NCI-H2196 (cell line): ENCODE measurements around the gene CD244.

Experiments
- DNase-seq: peaks from one replicate; lab custom pipeline; 2025; ENCODE audit not compliant: unreplicated experiment; lab: John Stamatoyannopoulos, UW

Gene CD244

DNA sequence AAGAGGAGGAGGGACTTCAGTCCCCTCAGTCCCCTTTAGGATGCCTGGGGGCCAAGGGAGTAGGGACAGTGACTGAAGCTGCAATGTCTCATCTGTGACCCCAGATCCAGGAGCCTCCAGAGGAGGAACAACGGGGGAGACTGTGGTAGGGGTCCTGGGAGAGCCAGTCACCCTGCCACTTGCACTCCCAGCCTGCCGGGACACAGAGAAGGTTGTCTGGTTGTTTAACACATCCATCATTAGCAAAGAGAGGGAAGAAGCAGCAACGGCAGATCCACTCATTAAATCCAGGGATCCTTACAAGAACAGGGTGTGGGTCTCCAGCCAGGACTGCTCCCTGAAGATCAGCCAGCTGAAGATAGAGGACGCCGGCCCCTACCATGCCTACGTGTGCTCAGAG is 48.4 kb downstream of the CD244 start:
- no peak for DNase-seq

GRCh38 chr1:160813215-160813614 is 49.5 kb downstream of the CD244 start:
- no peak for DNase-seq

DNA sequence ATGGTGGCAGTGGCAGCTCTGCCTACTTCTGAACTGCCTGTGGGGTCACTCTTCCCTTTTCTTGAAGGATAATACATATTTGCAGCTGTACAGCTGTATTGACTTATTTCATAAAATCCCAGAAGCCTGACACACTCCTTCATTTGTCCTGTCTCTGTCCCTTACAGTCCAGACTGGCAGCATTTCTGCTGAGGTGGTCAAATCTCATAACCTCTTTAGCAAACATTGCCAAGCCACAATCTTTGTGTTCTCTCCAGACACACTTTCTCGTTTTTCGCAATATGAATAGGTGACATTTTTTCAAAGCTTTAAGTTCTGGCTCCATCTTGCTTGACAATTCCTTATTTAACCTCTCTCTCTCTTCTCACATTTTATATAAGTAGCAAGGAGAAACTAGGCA is 51.5 kb downstream of the CD244 start:
- no peak for DNase-seq

- no peak for DNase-seq
Observed at GRCh38 chr1:160810486-160810885, 52.2 kb downstream of the CD244 start.

GRCh38 chr1:160808289-160808688 is 54.4 kb downstream of the CD244 start:
- DNase-seq = no peak

DNA sequence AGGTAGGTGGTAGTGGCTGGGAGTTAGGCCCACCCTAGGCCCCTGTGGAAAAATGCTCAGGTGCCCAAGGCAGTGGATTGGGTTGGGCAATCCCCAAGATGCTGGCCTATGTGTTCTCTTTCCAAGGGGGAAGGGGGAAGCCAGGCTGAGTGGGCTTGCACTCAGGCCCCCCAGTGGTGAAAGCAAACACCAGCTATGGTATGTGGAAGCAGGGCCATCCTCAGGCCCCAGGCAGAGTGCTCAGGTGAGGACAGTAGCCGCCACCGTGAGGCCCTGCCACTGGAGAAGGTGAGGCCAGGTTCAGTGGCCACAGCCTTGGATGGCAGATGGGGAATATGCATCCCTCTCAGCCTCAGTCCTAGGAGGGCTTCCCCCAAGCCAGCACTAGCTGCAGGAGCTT is 54.9 kb downstream of the CD244 start:
- DNase-seq = no peak

- no peak for DNase-seq
Observed at GRCh38 chr1:160807247-160807646, 55.4 kb downstream of the CD244 start.

GRCh38 chr1:160806784-160807183 is 55.9 kb downstream of the CD244 start:
- DNase-seq = no peak

DNA sequence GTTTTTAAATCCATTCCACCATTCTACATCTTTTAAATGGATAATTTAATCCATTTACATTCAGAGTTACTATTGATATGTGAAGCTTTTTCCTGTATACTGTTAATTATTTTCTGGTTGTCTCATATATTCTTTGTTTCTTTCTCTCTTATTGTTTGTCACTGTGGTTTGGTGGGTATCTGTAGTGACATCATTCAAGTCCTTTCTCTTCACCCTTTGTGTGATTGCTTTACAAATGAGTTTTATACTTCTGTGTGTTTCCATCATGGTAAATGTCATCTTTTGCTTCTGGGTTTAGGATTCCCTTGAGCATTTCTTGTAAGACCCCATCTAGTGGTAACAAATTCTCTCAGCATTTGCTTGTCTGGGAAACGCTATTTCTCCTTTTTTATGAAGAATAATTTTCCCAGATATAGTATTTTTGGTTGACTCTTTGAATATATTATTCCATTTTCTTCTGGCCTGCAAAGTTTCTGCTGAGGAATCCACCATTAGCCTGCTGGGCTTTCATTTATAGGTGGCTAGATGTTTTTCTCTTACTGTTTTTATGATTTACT is 56.5 kb downstream of the CD244 start:
- no peak for DNase-seq

DNA sequence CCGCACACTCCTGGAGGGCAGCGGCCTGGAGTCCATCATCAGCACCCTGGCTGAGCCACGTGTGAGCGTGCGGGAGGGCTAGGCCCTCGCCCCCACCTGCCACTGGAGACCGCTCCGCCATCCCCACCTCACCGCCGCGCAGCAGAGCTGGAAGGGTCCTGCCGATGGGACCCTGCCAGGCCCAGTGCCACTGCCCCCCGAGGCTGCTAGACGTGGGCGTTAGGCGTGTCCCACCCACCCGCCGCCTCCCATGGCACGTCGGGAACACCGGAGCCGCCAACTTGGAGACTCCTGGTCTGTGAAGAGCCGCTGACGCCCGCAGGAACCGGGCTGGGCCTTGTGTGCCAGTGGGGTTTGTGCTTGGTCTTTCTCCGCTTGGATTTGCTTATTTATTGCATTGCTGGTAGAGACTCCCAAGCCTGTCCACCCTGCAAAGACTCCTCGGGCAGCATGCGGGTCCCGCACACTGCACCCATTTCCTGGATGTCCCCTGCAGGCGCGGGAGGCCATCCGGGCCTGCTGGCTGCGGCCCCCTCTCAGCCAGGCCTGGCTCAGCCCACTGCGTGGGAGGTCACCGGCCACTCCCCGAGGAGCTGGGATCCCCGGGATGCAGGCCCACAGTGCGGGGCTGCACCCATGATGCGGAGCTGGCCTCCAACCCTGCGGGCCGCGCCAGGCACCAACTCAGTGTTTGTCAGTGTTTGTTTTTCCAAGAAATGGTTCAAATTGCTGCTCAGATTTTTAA is 60.7 kb downstream of the CD244 start:
- DNase-seq = no peak

GRCh38 chr1:160800645-160801408 is 61.9 kb downstream of the CD244 start:
- DNase-seq = no peak

DNA sequence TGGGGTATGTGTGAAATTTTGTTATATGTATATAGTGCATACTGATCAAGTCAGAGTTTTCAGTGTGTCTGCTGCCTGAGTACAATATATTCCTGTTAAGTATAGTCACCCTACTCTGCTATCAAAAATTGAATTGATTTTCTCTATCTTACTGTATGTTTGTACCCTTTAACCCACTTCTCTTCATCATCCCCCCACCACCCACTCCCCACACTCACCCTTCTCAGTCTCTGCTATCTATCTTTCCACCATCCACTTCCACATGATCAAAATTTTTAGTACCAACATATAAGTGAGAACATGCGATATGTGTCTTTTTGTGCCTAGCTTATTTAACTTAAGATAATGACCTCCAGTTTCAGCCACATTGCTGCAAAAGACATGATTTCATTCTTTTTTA is 62.5 kb downstream of the CD244 start:
- no peak for DNase-seq

- no peak for DNase-seq
Observed at GRCh38 chr1:160799641-160800040, 63.0 kb downstream of the CD244 start.

DNA sequence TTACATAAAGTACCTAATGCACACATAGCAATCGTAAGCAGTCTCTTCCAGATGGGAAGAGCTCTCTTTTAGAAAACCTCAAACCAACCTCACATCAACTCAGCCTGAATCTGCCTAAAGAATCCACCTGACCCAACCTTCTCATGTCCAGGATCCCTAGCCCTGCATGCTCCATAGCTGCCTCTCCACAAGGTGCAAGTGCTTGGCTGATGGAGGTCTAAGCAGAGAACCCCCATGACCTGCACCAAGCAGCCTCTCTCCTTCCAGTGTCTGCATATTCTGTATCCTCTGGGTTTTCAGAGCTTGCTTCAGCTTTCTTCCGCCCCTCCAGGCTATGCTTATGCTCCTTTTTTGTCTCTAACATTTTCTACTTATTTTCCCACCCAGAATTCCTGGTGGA is 64.2 kb downstream of the CD244 start:
- no peak for DNase-seq

DNA sequence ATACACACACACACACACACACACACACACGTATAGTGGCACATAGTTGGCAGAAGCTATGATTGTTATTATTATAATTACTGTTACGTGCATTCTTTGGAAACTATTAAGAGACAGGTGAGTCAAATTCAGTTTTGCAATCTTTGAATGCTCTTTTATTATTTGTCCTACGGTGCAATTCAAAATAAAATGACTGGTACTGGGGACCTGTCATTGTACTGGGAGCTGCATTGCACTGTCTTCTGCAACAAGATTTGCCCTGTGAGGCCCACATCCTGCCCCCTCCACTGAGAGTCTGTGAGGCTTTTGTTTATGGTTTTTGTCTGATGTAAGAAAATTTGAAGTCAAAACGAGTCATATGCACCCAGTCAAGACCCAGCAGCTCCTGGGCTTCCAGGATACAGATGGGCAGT is 64.8 kb downstream of the CD244 start:
- DNase-seq = no peak

DNA sequence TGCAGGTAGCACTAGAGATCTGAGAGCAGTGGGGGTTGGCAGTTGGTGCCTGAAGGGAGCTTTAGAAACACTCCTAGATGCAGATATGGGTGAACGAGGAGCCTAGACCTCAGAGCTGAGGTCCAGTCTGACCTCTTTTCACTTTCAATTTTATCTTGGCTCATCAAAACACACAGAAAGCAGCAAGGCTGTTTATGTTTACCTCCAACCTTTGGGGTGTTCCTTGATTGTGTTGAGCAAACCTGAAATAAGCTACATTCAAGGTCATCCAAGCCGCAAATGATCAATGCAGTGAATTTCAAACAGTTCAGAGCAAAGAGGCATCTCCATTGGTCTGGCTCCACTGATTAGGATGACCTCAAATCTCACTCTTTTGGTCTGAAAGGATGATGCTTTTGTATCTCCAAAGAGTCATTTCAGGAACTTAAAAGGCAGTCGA is 65.4 kb downstream of the CD244 start:
- DNase-seq = no peak

- no peak for DNase-seq
Observed at GRCh38 chr1:160795951-160796383, 66.7 kb downstream of the CD244 start, which contains the start of gene LY9. Gene LY9 (plus strand): TSS chr1:160796174. CDS start chr1:160796188, 14 bp downstream.

DNA sequence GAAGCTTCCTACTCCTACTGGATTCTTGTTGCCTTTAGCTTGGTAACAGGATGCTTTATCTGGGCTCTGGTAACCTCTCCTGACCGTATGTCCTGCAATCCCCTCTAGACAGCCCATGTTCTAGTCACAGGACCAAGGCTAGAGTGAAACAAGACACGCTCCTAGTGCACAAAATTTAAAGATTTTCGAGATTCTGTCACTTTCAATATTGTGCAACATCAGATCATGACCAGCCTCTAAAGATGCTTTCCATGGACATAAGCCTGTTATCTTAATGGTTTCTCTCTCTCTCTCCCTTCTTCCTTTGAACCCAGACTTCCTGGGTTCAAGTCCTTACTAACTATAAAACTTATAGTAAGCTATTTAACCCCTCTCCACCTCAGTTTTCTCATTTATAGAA is 68.3 kb downstream of the CD244 start:
- DNase-seq = no peak

GRCh38 chr1:160789702-160790611 is 72.7 kb downstream of the CD244 start:
- DNase-seq = no peak

- no peak for DNase-seq
Observed at GRCh38 chr1:160789051-160789701, 73.5 kb downstream of the CD244 start.
